Measurements from ENCODE around the gene NHS.

Gene NHS

DNA sequence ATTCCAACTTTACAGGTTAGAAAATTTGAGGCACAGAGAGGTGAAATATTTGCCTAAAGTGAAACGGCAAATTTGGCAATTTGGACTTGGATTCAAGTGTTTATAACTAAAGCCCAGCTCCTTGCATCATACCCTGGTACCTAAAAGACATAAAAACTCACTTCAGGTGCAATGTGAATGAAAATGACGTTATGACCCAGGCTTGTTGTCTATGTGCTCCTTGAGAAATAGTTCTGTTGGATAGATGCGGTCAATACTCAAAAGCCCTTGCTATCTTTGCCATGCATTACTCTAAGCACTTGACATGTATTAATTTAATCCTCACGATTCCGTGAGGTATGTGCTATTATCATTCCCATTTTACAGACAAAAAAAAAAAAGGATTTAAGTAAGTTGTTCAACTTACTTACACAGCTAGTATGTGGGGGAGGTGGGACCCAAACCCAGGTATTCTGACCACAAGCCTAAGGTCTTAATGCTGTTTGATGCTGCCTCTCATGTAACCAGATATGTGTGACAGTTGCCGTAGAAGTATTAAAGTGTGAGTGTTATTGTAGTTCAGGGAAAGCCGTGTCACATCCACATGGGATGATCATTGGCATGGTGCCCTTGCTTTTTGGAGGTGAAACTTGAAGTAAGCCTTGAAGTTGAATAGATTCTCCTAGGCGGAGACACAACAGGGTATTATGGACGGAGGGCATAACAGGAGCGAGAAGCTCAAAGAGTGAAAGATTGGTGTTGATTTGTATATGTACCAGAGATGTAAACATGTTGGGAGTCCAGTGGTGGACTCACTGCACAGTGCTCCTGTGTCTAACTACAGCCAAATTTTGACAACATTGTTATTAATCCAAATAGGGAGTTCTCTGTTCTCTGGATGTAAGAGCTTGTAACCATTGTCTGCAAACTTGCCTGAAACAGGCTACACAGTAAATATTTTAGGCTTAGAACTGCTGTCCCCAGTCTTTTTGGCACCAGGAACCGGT is 365.4 kb downstream of the NHS start:
- DNase-seq: no peak

DNA sequence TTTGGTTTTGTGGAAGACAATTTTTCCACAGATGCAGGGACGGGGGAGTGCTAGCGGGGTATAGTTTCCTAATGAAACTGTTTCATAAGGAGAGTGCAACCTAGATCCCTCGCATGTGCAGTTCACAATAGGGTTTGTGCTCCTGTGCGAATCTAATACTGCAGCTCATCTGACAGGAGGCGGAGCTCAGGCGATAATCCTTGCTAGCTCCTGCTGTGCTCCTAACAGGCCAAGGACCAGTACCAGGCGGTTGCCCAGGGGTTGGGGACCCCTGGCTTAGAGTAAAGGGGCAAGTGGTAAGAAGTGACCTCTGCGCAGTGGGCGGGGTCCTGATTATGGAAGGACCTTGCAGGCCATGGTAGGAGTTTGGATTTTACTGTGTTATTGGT is 366.1 kb downstream of the NHS start:
- no peak for DNase-seq

DNA sequence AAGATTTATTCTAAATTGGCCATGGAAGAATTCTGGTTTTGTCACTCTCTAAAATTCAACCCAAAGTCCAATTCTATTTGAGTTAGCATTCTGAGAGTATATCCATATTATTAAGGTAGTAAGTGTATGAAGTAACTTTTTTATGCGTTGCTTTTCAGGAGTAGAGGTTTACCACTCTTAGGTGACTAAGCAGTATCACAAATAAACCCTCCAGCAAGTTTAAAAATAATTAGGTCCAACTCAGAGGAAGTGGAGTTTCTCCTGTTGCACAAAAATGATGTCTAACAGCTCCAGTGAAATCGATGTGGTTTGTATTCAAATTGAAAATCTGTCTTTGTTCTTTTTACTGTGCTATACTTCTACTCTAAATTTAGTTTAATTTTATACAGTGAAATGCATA is 368.9 kb downstream of the NHS start:
- DNase-seq: no peak

DNA sequence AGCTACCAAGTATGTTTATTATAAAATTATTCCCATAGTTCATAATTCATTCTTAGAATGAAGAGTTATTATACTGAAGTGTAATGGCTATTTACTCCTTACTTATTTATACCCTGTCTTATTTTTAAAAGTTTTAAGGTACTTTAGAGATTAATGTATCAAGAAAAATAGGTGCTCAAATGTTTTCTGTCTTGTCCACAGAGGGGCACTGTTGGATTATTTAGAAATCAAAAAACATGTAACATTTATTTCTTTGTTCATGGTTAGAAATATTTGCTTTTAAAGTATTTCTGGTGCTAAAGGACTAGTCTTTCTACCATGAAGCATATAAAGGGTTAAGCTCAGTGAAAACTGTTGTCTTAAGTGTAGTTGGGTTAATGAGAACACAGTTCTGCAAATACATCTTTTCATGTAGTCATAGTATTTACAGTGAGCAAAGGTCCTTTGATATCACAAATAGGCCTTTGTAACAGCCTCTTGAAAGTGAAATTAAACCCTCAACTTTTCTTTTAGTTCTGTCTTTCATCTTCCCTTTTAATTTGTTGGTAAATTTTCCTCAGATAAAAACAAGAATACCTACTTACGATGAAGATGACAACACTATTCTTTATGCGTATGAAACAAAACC is 370.0 kb downstream of the NHS start:
- no peak for DNase-seq

DNA sequence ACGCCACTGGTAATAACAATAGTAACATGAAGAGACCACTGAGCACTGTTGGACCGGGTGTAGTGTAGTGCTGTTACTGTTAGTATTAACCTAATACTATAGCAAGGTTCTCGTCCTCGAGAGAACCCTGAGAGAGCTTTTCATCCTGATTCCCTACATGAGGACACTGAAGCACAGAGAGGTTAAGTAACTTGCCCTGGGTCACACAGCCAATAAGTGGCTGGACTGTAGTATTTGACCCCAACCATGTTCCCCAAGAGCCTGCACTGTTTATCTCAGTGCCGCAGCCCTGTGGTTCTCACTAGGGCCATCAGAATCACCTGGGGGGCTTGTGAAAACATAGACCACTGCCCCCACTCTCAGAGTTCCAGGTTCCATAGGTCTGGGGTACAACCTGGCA is 372.7 kb downstream of the NHS start:
- no peak for DNase-seq

DNA sequence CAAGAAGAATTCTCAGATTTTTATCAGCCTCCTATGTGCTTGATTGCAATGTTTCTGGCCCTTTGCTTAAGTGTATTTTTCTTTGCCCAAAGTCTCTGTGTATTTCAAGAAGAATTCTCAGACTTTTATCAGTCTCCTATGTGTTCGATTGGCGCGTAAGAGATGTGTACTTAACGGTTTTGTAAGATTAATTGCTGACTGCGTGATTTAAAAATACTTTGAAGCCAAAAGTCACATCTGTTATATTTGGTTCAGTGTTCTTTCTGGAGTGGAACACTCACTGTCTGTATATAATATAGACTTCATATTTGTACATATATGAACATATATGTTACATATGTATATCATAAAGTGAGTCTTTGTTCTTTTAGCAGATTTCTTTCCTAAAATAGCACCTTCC is 373.7 kb downstream of the NHS start:
- no peak for DNase-seq

DNA sequence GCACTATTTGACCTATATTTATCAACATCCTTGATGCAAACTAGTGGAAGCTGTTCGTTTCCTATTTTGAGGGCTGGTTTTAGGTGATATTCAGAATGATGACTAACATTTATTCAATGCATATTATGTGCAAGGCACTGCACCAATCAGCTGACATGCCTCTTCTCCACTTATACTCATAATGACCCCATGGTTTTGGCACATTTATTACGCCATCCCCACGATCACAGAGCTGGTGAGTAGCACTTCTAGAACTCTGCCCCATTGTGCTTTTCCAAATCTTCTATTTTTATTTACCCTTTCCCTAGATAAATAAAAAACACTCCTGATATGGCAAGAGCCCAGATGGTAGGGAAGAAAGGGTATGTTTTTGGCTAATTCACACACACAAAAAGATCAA is 375.4 kb downstream of the NHS start:
- no peak for DNase-seq

DNA sequence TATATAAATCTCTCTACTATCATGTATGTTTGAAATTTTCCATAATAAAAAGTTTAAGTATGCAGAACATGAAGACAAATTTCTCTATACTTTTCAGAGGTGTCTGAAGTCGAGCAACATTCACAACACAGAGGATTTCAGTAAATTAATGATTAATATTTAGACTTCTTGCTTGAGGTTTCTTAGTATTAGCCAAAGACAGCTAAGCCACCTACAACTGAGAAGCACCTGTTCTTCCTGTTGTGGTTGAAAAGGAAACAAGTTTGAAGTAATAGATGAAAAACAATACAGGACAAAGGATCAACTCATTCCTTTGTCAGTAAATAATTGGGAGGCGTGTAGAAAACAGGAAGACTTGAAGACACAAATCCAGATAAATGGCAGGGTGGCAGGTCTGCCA is 383.4 kb downstream of the NHS start:
- no peak for DNase-seq

DNA sequence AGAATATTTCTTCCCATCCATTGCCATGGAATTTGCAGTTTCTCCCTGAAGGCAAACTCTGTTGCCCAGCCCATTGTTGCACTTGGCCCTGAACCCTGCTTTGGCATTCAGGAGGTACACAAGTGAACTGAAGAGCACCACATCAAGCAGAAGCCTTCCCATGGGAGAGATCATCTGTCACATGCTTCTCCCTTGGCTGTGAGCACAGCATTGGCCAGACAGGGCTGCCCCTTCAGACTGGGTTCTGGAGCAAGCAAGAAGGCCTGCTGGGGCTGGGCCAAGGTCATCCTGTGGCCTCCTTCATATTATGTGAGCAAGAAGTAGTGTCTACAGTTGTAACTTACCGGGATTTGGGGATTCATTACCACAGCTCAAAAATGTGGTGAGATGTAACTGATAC is 385.0 kb downstream of the NHS start:
- DNase-seq: no peak

DNA sequence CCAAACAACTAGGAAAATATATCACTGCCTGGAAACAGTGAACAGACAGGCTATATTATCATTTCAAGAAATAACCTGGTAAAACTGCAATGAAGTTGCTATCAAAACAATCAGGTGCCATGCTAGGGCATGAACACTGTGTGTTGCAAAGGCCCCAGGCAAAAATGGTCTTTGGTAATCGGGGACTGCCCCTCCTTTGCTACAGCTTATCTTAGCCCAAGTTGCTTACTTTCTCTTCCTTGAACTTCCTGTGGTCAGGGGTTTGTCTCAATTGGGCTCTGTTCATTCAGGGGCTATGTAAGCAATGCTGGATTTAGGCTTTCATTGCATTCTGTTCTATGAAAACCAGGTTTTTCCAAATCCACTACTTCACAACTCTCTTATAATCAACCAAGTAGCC is 392.7 kb downstream of the NHS start:
- no peak for DNase-seq

DNA sequence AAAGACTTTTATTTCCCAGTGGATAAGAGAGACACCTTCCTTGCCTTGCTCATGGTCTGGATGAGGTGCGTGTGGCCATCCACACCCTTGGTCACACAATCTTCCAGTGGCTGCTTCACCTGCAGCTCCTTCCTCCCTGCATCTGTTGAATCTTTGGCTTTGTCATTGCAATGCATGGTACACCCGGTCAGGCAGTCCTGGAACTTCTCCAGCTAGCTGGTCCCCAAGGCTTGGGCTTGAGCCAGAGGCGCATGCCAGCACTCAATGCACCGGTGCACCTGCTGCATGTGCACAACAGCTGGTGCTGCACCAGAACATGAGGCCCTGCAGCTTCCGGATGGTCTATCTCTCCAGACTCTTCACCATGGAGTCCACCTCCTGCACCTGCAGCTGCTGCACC is 394.0 kb downstream of the NHS start:
- no peak for DNase-seq

DNA sequence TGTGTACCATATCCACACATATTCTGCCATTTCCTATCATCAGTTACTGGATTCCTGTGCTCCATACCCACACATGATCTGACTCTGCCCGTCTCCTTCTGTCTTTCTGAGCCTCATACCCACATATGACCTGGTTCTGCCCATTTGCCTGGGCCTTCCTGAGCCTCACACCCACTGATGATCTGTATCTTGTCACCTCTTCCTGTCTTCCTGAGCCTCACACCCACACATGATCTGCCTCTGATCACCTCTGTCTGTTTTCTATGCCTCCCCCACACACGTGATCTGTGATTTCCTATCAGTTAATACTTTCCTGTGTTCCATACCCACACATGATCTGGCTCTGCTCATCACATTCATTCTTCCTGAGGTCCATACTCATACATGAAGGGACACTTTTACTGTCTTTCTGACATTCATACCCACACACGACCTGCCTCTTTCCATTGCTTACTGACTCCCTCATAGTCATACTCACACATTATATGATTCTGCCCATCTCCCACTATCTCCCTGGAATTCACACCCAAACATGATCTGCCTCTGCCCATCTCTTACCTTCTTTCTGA is 394.8 kb downstream of the NHS start:
- no peak for DNase-seq

DNA sequence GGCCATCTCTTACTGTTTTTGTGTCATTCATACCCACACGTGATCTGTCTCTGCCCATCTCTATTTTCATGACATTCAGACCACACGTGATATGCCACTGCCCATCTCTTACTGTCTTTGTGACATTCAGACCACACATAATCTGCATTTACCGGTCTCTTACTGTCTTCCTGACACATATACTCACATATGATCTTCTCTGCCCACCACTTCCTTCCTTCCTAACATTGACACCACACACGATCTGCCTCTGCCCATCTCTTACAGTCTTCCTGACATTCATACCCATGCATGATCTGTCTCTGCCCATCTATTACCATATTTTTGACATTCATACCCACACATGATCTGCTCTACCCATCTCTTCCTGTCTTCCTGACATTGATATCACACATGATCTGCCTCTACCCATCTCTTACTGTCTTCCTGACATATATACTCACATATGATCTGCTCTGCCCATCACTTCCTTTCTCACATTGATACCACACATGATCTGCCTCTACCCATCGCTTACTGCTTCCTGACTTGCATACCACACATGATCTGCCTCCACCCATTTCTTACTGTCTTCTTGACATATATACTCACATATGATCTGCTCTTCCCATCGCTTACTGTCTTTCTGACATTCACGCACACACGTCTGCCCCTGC is 398.3 kb downstream of the NHS start:
- no peak for DNase-seq

DNA sequence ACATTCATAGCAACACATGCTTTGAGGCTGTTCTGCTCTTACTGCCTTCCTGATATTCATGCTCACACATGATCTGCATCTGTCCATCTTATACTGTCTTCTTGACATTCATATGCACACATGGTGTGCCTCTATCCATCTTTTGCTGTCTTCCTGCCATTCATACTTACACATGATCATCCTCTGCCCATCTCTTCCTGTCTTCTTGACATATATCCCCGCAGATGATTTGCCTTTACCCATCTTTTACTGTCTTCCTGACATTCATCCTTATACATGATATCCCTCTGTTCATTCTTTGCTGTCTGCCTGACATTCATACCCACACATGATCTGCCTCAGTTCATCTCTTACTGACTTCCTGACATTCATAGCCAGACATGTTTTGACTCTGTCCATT is 399.1 kb downstream of the NHS start:
- no peak for DNase-seq

DNA sequence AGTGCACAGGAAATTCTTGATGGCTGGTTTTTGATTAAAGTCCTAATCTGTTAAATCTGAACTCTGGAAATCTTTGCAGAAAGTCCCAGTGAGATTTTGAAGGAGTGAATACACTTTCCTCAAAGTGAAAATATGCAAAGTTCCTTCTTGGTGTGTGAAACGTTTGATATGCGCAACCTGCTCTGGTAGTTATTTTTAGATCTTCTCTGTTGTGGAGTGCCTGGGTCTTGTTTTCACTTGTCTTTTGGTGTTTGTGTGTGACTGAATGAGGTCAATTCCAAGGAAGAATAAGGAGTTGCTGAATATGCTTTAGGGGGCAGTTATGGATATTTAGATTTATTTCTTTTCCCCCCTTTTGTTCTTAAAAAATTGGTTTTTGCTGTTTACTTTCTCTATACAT is 404.0 kb downstream of the NHS start:
- DNase-seq: no peak

DNA sequence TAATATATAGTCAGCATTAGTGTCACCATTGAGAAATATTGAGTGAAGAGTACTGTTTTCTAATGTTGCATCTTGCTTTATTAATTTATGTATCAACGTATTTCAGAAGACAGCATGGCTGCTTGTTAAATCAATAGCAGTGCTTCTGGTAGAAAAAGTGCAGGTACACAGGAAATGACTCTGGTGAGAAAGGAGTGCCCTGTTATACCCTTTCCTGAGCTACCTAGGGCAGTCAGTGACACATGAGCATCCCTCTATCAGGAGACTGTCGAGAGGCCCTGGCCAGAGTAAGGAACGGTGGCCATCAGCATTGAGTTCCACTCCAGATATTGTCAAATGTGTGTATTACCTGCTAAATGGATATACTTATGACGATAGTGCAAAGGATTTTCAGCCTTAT is 404.4 kb downstream of the NHS start:
- DNase-seq: no peak

Data from activated CD8-positive, alpha-beta memory T cell treated with anti-CD3 and anti-CD28 coated beads for 24 hours (primary cell).